Chondrocyte (in vitro differentiated cells): ENCODE results near the gene CD40. TPM values are rescaled to one million over a fixed set of nuclear protein-coding genes. Genes with fewer than 3 reads are reported as not detected.

Source experiments
- DNase-seq: peaks from one replicate; pipeline ENCODE4 v3.0.0; 2021; ENCODE audit warnings: mixed read lengths, low spot score
- H3K27ac Mint-ChIP-seq: one replicate; pipeline ENCODE4 v1.8.0; 2021; ENCODE audit warnings: mild to moderate bottlenecking, moderate library complexity, mixed read lengths; ENCODE audit not compliant: unreplicated experiment
- H3K27me3 Mint-ChIP-seq: 2 replicates; pipeline ENCODE4 v1.8.0; 2021; ENCODE audit warnings: low read depth, mixed read lengths
- H3K36me3 Mint-ChIP-seq: 2 replicates; pipeline ENCODE4 v1.8.0; 2021; ENCODE audit warnings: low read depth, mixed read lengths
- H3K4me1 Mint-ChIP-seq: 2 replicates; pipeline ENCODE4 v1.8.0; 2021; ENCODE audit warnings: low read depth, mild to moderate bottlenecking, mixed read lengths
- H3K4me3 Mint-ChIP-seq: one replicate; pipeline ENCODE4 v1.8.0; 2021; ENCODE audit warnings: mild to moderate bottlenecking, moderate library complexity, mixed read lengths; ENCODE audit not compliant: unreplicated experiment
- H3K9me3 Mint-ChIP-seq: 2 replicates; pipeline ENCODE4 v1.8.0; 2021; ENCODE audit warnings: low read depth, mixed read lengths
- CTCF ChIP-seq: fragments of 200-600 bp; sonication (generic); IDR thresholded peaks from 2 replicates; pipeline ENCODE4 v1.5.0; 2021; ENCODE audit warnings: antibody characterized with exemption, mild to moderate bottlenecking, moderate library complexity
- total RNA-seq: library from RNA; stranded (reverse); gene quantifications from 3 replicates; pipeline ENCODE4 v1.2.1, GENCODE V29; 2021

Gene CD40
- total RNA-seq, 1 donor from 2014 or later: 2.5 TPM

- Mint-ChIP-seq H3K4me1 (no peaks in the 10 kb centered on the region), H3K27ac (no peak overlapping the region), H3K9me3 (no peaks in the 10 kb centered on the region), H3K4me3 (no peak overlapping the region), H3K27me3 (peaks cover 71% of the 10 kb centered on the region), H3K36me3 (no peaks in the 10 kb centered on the region)
- DNase-seq: no peak
- no peak for TF ChIP-seq CTCF
Observed at GRCh38 chr20:46161921-46162320, 43.8 kb downstream of the CD40 start.

- no peak overlapping the region for H3K27ac Mint-ChIP-seq
- no peak for TF ChIP-seq CTCF
Observed at GRCh38 chr20:46164254-46164653, 46.1 kb downstream of the CD40 start.

DNA sequence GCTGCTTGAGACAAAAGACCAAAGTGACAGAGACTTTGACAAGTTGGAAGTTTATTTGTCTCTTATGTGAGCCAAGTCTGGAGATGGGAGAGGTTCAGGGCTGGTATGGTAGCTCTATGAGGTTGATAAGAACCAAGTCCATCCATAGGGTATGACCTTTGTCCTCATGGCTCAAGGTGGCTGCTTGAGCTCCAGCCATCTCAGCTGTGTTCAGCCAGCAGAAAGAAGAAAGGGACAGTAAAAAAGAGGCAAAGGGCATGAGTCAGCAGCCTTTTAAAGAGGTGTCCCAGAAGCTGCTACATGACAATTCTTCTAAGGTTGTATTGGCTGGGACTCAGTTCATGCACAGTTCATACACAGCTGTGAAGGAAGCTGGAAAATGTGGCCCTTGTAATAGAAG is 49.0 kb downstream of the CD40 start:
- no peaks in the 10 kb centered on the region for H3K4me1 Mint-ChIP-seq
- no peak for DNase-seq
- TF ChIP-seq CTCF: no peak
- H3K9me3 Mint-ChIP-seq: no peaks in the 10 kb centered on the region
- H3K27ac Mint-ChIP-seq: no peak overlapping the region
- H3K27me3 Mint-ChIP-seq: peaks cover 71% of the 10 kb centered on the region
- no peaks in the 10 kb centered on the region for H3K36me3 Mint-ChIP-seq
- H3K4me3 Mint-ChIP-seq: no peak overlapping the region

More at GRCh38 chr20:46164254-46164653, 46.1 kb downstream of the CD40 start:
- no peak for DNase-seq
- Mint-ChIP-seq H3K36me3 (no peaks in the 10 kb centered on the region), H3K4me1 (no peaks in the 10 kb centered on the region), H3K9me3 (no peaks in the 10 kb centered on the region), H3K27me3 (peaks cover 68% of the 10 kb centered on the region), H3K4me3 (no peak overlapping the region)

DNA sequence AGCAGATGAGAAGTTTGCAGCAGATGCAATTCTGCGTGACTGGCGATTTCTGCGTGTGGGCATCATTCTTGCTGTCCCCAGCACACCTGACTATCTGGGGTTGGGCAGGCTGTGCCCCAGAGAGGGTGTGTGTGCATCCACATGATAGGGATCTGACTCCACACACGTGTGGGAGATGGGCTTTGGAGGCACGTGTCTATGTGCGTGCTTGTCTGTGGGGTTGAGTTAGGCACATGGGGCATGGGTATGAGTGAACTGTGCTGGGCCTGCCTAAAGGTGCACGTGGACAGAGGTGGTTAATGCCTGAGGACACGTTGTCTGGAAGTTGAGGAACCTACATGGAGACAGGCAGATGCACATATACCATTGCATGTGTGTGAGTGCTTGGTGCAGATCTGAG is 50.3 kb downstream of the CD40 start:
- H3K27me3 Mint-ChIP-seq: peaks cover 71% of the 10 kb centered on the region
- H3K36me3 Mint-ChIP-seq: no peaks in the 10 kb centered on the region

DNA sequence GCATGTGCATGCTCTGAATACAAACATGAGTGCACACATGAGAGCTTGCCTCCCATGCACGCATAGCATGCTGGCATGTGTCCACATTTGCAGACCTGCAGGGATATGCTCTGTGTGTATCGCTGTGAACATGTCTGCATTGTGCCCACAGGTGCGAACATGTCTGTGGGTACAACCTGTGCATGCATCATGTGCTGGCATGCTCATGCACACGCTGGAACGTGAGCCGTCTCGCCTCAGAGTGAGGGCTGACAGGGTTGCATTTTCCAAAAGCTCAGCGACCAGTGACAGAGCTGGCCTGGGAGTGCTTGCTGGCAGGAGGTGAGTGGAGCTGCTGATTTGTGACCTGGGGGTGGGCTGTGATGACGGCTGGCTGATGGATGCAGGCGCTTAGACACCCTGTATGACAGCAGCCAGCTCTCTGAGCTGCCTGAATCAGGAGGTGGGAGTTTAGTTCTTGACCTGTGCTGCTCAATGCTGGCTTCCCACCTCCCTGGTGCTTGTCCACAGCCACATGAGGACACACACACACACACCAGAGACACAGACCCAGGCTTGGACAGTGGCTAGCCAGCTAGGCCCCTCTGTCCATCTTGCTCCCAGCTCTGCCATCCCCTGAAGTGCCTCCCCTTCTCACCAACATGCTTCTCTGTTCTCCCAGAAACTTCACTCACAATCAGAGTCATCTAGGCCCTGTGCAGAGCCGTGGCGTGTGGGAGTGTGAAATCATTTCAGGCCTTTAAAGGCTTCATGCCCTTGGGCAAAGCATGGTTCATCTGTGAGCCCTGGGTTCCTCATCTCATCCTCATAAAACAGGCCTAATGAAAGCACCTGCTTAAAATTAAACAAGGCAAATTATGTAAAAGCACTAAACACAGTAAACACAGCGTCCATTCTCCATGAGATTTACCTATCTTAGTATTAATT is 51.4 kb downstream of the CD40 start:
- TF ChIP-seq CTCF: no peak
- Mint-ChIP-seq H3K27ac (no peak overlapping the region), H3K36me3 (no peaks in the 10 kb centered on the region), H3K4me1 (no peaks in the 10 kb centered on the region), H3K27me3 (peaks cover 68% of the 10 kb centered on the region), H3K9me3 (no peaks in the 10 kb centered on the region), H3K4me3 (no peak overlapping the region)
- DNase-seq: no peak

More for the DNA sequence above, 50.3 kb downstream of the CD40 start:
- Mint-ChIP-seq H3K27ac (no peak overlapping the region), H3K4me3 (no peak overlapping the region), H3K9me3 (no peaks in the 10 kb centered on the region), H3K4me1 (no peaks in the 10 kb centered on the region)
- TF ChIP-seq CTCF: no peak
- no peak for DNase-seq
